Heart left ventricle (tissue), 13 donors: ENCODE measurements around the gene MAST4.

Experiments used
- CTCF ChIP-seq, 12 donors: fragments of 200-600 bp; sonication (generic) in 4 of 12; IDR thresholded peaks; one replicate each; pipeline versions ENCODE4 v1.5.0 to v1.8.0; 2018 to 2022; ENCODE audit warnings: antibody characterized with exemption in 12 of 12, mild to moderate bottlenecking in 5 of 12
- POLR2A ChIP-seq, 2 donors: fragments of 450-650 bp; IDR thresholded peaks; one replicate each; pipeline ENCODE4 v1.6.1; 2017; ENCODE audit warnings: antibody characterized with exemption in 2 of 2, mild to moderate bottlenecking in 2 of 2, moderate library complexity in 2 of 2
- donor health status: ischemic (EF 13 %, LVEDD 7.1; RV severe dilation, severe dysfunction).
- donor health status: DM: no; HTN: yes; CAD: no.
- donor health status: DM: no; HTN: no; CAD: no.
- donor health status: ischemic (EF 25% LVEDD 6.9; RV normal size, moderate dysfunction).
- donor health status: ischemic (EF 25% LVEDD 5.7; RV mildly dilated, moderate dysfunction).
- donor health status: ischemic (EF 35%, LVEDD 5.7; RV mildly dilated, moderate dysfunction).
- donor health status: nonischemic (EF 11% LVEDD 7.7; RV severe dilation, severe dysfunction).
- donor health status: DM: yes; HTN: yes; CAD: no.
- donor health status: PGD.
- donor health status: ischemic (EF 29% LVEDD 5.4; RV normal size, mild dysfunction).
- donor health status: nonischemic (EF 23%, LVEDD 6.1; RV moderate dilation, normal function).

GRCh38 chr5:66808663-66809062 lies 212.5 kb downstream of the MAST4 start:
- no peak for TF ChIP-seq POLR2A (IDR thresholded peaks at IDR 0.05)
- TF ChIP-seq CTCF (IDR thresholded peaks at IDR 0.05): no peak
